IMR-90 (cell line): ENCODE results near the gene VPS33A. TPM values are rescaled to one million over a fixed set of nuclear protein-coding genes. Genes with fewer than 3 reads are reported as not detected.

Source experiments
- ATAC-seq: fragments of 200-7000 bp; cut with Tn5 transposase; 2 replicates; pipeline ENCODE4 v1.9.1; 2020; ENCODE audit warnings: low read depth, mild to moderate bottlenecking, moderate library complexity
- BruUV-seq: library from RNA; stranded (reverse); fragments of 400-500 nt; replicated peaks from 2 replicates; lab custom pipeline; 2021; lab: Mats Ljungman, UMichigan
- CTCF ChIA-PET: fragments of 300-600 bp; formaldehyde crosslinking; extraction: SDS; loops from one replicate; lab custom pipeline; 2021; ENCODE audit warnings: antibody characterized with exemption; lab: Yijun Ruan, JAX
- POLR2A ChIA-PET: fragments of 300-600 bp; sonication (Branson Sonifier 250); formaldehyde crosslinking; loops from one replicate; lab custom pipeline; 2022; ENCODE audit warnings: antibody characterized with exemption; ENCODE audit not compliant: unreplicated experiment; lab: Charles Lee
- DNase-seq: peaks from one replicate; pipeline ENCODE4 v3.0.0; 2013
- H2AFZ ChIP-seq: replicated peaks from 2 replicates; pipeline ENCODE3; 2013; ENCODE audit warnings: low read length, mild to moderate bottlenecking; ENCODE audit not compliant: poor library complexity
- H2AK5ac ChIP-seq: 2 replicates; pipeline ENCODE4 v1.6.1; 2013; ENCODE audit warnings: low read depth, low read length, inconsistent platforms
- H2AK9ac ChIP-seq: replicated peaks from 2 replicates; pipeline ENCODE3; 2013; ENCODE audit warnings: mild to moderate bottlenecking, low read depth, low read length, moderate library complexity; ENCODE audit not compliant: poor library complexity
- H2BK120ac ChIP-seq: 2 replicates; pipeline ENCODE4 v1.6.1; 2013; ENCODE audit warnings: low read depth, low read length, inconsistent platforms
- H2BK15ac ChIP-seq: 3 replicates; pipeline ENCODE4 v1.6.1; 2013; ENCODE audit warnings: low read depth, low read length, inconsistent platforms
- H2BK20ac ChIP-seq: 2 replicates; pipeline ENCODE4 v1.6.1; 2013; ENCODE audit warnings: low read depth, mild to moderate bottlenecking, inconsistent platforms, low read length, moderate library complexity
- H2BK5ac ChIP-seq: 2 replicates; pipeline ENCODE4 v1.6.1; 2013; ENCODE audit warnings: mild to moderate bottlenecking, low read depth, low read length, inconsistent platforms; ENCODE audit not compliant: poor library complexity, severe bottlenecking
- H3K14ac ChIP-seq: replicated peaks from 2 replicates; pipeline ENCODE4 v1.6.1; 2013; ENCODE audit warnings: low read depth, low read length, inconsistent platforms
- H3K18ac ChIP-seq: 2 replicates; pipeline ENCODE4 v1.6.1; 2013; ENCODE audit warnings: low read depth, low read length, control low read depth
- H3K23ac ChIP-seq: 2 replicates; pipeline ENCODE4 v1.6.1; 2013; ENCODE audit warnings: low read depth, low read length, inconsistent platforms
- H3K27ac ChIP-seq: 2 replicates; pipeline ENCODE4 v1.5.1; 2013; ENCODE audit warnings: mild to moderate bottlenecking, control low read depth, low read length; ENCODE audit not compliant: insufficient read depth
- H3K27me3 ChIP-seq: 2 replicates; pipeline ENCODE4 v1.6.1; 2013; ENCODE audit warnings: low read length; ENCODE audit not compliant: control insufficient read depth, insufficient read depth
- H3K36me3 ChIP-seq: 2 replicates; pipeline ENCODE4 v1.6.1; 2013; ENCODE audit warnings: low read length, mixed read lengths; ENCODE audit not compliant: control insufficient read depth, insufficient read depth
- H3K4ac ChIP-seq: 2 replicates; pipeline ENCODE4 v1.6.1; 2013; ENCODE audit warnings: low read depth, low read length, inconsistent platforms
- H3K4me1 ChIP-seq: 2 replicates; pipeline ENCODE4 v1.6.1; 2013; ENCODE audit warnings: low read length, mixed read lengths; ENCODE audit not compliant: control insufficient read depth, insufficient read depth
- H3K4me2 ChIP-seq: 2 replicates; pipeline ENCODE4 v1.6.1; 2013; ENCODE audit warnings: low read depth, mild to moderate bottlenecking, control low read depth, low read length, moderate library complexity
- H3K4me3 ChIP-seq: 2 replicates; pipeline ENCODE4 v1.5.1; 2013; ENCODE audit warnings: low read depth, mild to moderate bottlenecking, control low read depth, low read length, moderate library complexity; ENCODE audit not compliant: insufficient read depth
- H3K56ac ChIP-seq: 2 replicates; pipeline ENCODE4 v1.6.1; 2013; ENCODE audit warnings: low read length, inconsistent platforms; ENCODE audit not compliant: insufficient read depth; ENCODE audit errors: extremely low read depth
- H3K79me1 ChIP-seq, 2 experiments: 2 replicates each; pipeline ENCODE4 v1.6.1; 2013; ENCODE audit warnings: low read length in 2 of 2, inconsistent platforms in 1 of 2, low read depth in 1 of 2
- H3K9ac ChIP-seq: 2 replicates; pipeline ENCODE4 v1.6.1; 2013; ENCODE audit warnings: low read depth, low read length, control low read depth
- H3K9me1 ChIP-seq: 2 replicates; pipeline ENCODE4 v1.6.1; 2013; ENCODE audit warnings: low read length, inconsistent platforms; ENCODE audit not compliant: insufficient read depth
- H3K9me3 ChIP-seq: 2 replicates; pipeline ENCODE4 v1.6.1; 2013; ENCODE audit warnings: low read length; ENCODE audit not compliant: control insufficient read depth, insufficient read depth
- H4K20me1 ChIP-seq: 2 replicates; pipeline ENCODE4 v1.6.1; 2013; ENCODE audit warnings: low read length, inconsistent platforms; ENCODE audit not compliant: insufficient read depth
- H4K5ac ChIP-seq: 2 replicates; pipeline ENCODE4 v1.6.1; 2013; ENCODE audit warnings: mild to moderate bottlenecking, low read depth, low read length, control low read depth
- H4K8ac ChIP-seq, 2 experiments: 2 replicates each; pipeline ENCODE4 v1.6.1; 2013; ENCODE audit warnings: low read depth in 2 of 2, low read length in 2 of 2, control low read depth in 1 of 2, inconsistent platforms in 1 of 2
- H4K91ac ChIP-seq: 2 replicates; pipeline ENCODE4 v1.6.1; 2013; ENCODE audit warnings: low read depth, low read length, inconsistent platforms; ENCODE audit not compliant: insufficient read depth
- BHLHE40 ChIP-seq: fragments of 150-350 bp; IDR thresholded peaks from 2 replicates; pipeline ENCODE4 v1.6.1; 2016; ENCODE audit warnings: mild to moderate bottlenecking, low read depth, low read length
- CEBPB ChIP-seq: IDR thresholded peaks from 2 replicates; pipeline ENCODE4 v1.6.1; 2012; ENCODE audit warnings: low read depth, low read length, improper control_type of control experiment
- CHD1 ChIP-seq: IDR thresholded peaks from 2 replicates; pipeline ENCODE4 v1.6.1; 2012; ENCODE audit warnings: low read depth, low read length, improper control_type of control experiment
- CTCF ChIP-seq: conservative IDR thresholded peaks from 2 replicates; pipeline ENCODE4 v1.5.1; 2012; ENCODE audit warnings: mild to moderate bottlenecking, low read depth, low read length, improper control_type of control experiment
- ELK1 ChIP-seq: fragments of 150-350 bp; IDR thresholded peaks from 2 replicates; pipeline ENCODE4 v1.6.1; 2016; ENCODE audit warnings: low read depth, mild to moderate bottlenecking, low read length, moderate library complexity, borderline replicate concordance
- FOS ChIP-seq: fragments of 150-350 bp; IDR thresholded peaks from 2 replicates; pipeline ENCODE4 v1.6.1; 2016; ENCODE audit warnings: low read depth, low read length
- MAFK ChIP-seq: IDR thresholded peaks from 2 replicates; pipeline ENCODE4 v1.6.1; 2012; ENCODE audit warnings: low read depth, low read length, improper control_type of control experiment
- MAZ ChIP-seq: IDR thresholded peaks from 2 replicates; pipeline ENCODE4 v1.6.1; 2012; ENCODE audit warnings: low read depth, mild to moderate bottlenecking, low read length, improper control_type of control experiment, moderate library complexity, borderline replicate concordance
- MXI1 ChIP-seq: IDR thresholded peaks from 2 replicates; pipeline ENCODE4 v1.6.1; 2012; ENCODE audit warnings: low read depth, mild to moderate bottlenecking, low read length, moderate library complexity, borderline replicate concordance
- NFE2L2 ChIP-seq: fragments of 150-350 bp; IDR thresholded peaks from 2 replicates; pipeline ENCODE4 v1.6.1; 2016; ENCODE audit warnings: low read depth, mild to moderate bottlenecking, low read length
- POLR2A ChIP-seq: IDR thresholded peaks from 2 replicates; pipeline ENCODE4 v1.6.1; 2012; ENCODE audit warnings: mild to moderate bottlenecking, low read depth, low read length
- RAD21 ChIP-seq: IDR thresholded peaks from 2 replicates; pipeline ENCODE4 v1.6.1; 2012; ENCODE audit warnings: low read length, improper control_type of control experiment
- RCOR1 ChIP-seq: IDR thresholded peaks from 2 replicates; pipeline ENCODE4 v1.6.1; 2012; ENCODE audit warnings: mild to moderate bottlenecking, low read length, improper control_type of control experiment; ENCODE audit not compliant: insufficient replicate concordance
- RFX5 ChIP-seq: IDR thresholded peaks from 2 replicates; pipeline ENCODE4 v1.8.0; 2012; ENCODE audit warnings: low read depth, mild to moderate bottlenecking, low read length, moderate library complexity
- SMC3 ChIP-seq: fragments of 150-350 bp; IDR thresholded peaks from 2 replicates; pipeline ENCODE4 v1.6.1; 2016; ENCODE audit warnings: low read depth, mild to moderate bottlenecking, antibody characterized with exemption, low read length, moderate library complexity
- USF2 ChIP-seq: fragments of 150-350 bp; IDR thresholded peaks from 2 replicates; pipeline ENCODE4 v1.6.1; 2017; ENCODE audit warnings: mild to moderate bottlenecking, antibody characterized with exemption, low read length, low read depth
- WGBS, 2 experiments: methylation state at CpG; one replicate each; pipeline versions ENCODE4 v1.1.5 to v1.1.7; 2013; ENCODE audit warnings: missing lambda C conversion rate in 2 of 2; ENCODE audit not compliant: insufficient read length in 1 of 2; ENCODE audit errors: extremely low coverage in 2 of 2; 5-methylcytosine and 5-hydroxymethylcytosine counted together
- dilution Hi-C: fragments of 300-500 bp; cut with HindIII; formaldehyde crosslinking; loops from one replicate; pipeline ENCODE4 v1.14.3; 2018; ENCODE audit warnings: low sequenced_read_pairs; ENCODE audit not compliant: unreplicated experiment
- in situ Hi-C: fragments of 300-500 bp; cut with MboI; formaldehyde crosslinking; loops from 3 replicates; pipeline ENCODE4 v1.14.3; 2019; ENCODE audit warnings: low sequenced_read_pairs, inconsistent platforms, mixed read lengths
- intact Hi-C: fragments of 100-400 bp; cut with micrococcal nuclease; formaldehyde crosslinking; loops from 2 replicates; pipeline ENCODE4 v1.10.0; 2022
- polyA plus RNA-seq, 3 experiments: library from polyadenylated mRNA; depleted of rRNA; stranded (reverse); fragments of >200 nt; gene quantifications; 2 replicates each; pipeline ENCODE4 v1.2.3, GENCODE V29; 2012; ENCODE audit warnings: low replicate concordance in 1 of 3
- total RNA-seq: library from RNA; depleted of rRNA; stranded (reverse); fragments of >200 nt; gene quantifications from 2 replicates; pipeline ENCODE4 v1.2.3, GENCODE V29; 2012

The VPS33A gene
- total and polyA plus RNA-seq, 2 of the 4 experiments (the other 2 are of a cell fraction) = 14.0 to 20.3 TPM

GRCh38 chr12:122197612-122197966 is 68.7 kb downstream of the VPS33A start:
- Histone ChIP-seq H4K8ac (no peak overlapping the region), H3K14ac (peak overlapping the region; percentile 58), H4K20me1 (no peaks in the 10 kb centered on the region), H3K4ac (no peak overlapping the region), H3K4me3 (no peak overlapping the region), H3K4me2 (no peak overlapping the region), H3K18ac (peak overlapping the region; percentile 23; the same call in 1 of the 2 replicates), H3K9me1 (0 out of 2 replicates have a peak, but pooled peaks cover 4% of the 10 kb centered on the region), H3K4me1 (peaks cover 4% of the 10 kb centered on the region), H2AK9ac (no peak overlapping the region), H3K56ac (no peak overlapping the region), H3K23ac (peak overlapping the region; percentile 6; the same call in 1 of the 2 replicates), H3K36me3 (no peaks in the 10 kb centered on the region), H2BK120ac (peak overlapping the region; percentile 34; the same call in 1 of the 2 replicates), H4K91ac (no peak overlapping the region), H3K9me3 (peaks cover 2% of the 10 kb centered on the region; the same call in 1 of the 2 replicates), H3K9ac (no peak overlapping the region), H3K79me1 (no peaks in the 10 kb centered on the region), H2AK5ac (peak overlapping the region; percentile 27; the same call in 1 of the 2 replicates), H2BK5ac (peak overlapping the region; percentile 18), H3K27me3 (no peaks in the 10 kb centered on the region), H3K27ac (no peak overlapping the region), H2AFZ (no peak overlapping the region), H2BK20ac (peak overlapping the region; percentile 63; the same call in 1 of the 2 replicates), H4K5ac (no peak overlapping the region), H2BK15ac (no peak overlapping the region; the same call in 2 of the 3 replicates)
- no peak for ATAC-seq
- ChIA-PET POLR2A (no interaction called here), CTCF (no interaction called here)
- DNase-seq = peak; percentile 19
- intact Hi-C loops (no loop called here), dilution Hi-C loops (no loop called here), in situ Hi-C loops (no loop called here)
- no TSS peak for BruUV-seq
- no CpG with 5 or more reads among the region's 1 CpG for WGBS, 2 experiments
- no peak for TF ChIP-seq CTCF
- no peak for TF ChIP-seq USF2
- no peak for TF ChIP-seq MAZ
- no peak for TF ChIP-seq CHD1
- no peak for TF ChIP-seq BHLHE40
- TF ChIP-seq FOS = no peak
- no peak for TF ChIP-seq POLR2A
- TF ChIP-seq CEBPB = no peak
- TF ChIP-seq MXI1 = no peak
- no peak for TF ChIP-seq ELK1
- TF ChIP-seq RFX5 = no peak
- TF ChIP-seq RCOR1 = no peak
- TF ChIP-seq MAFK = no peak
- no peak for TF ChIP-seq RAD21
- no peak for TF ChIP-seq SMC3
- TF ChIP-seq NFE2L2 = no peak
